KG1 (cell line): Measurements from ENCODE around the gene ARHGEF19.
"Not testable (repeated sequence)": the region's sequence is repeated elsewhere in the genome, so short reads cannot be mapped to it uniquely, and the experiment has no call there.

ENCODE experiments used
- DNase-seq: peaks from one replicate; lab custom pipeline; 2025; lab: John Stamatoyannopoulos, UW

Gene ARHGEF19

GRCh38 chr1:16212251-16212961 lies at the start of gene ARHGEF19:
ARHGEF19 (minus strand) TSS chr1:16212652; CDS start chr1:16209054, 3,598 bp downstream.
- no peak for DNase-seq

DNA sequence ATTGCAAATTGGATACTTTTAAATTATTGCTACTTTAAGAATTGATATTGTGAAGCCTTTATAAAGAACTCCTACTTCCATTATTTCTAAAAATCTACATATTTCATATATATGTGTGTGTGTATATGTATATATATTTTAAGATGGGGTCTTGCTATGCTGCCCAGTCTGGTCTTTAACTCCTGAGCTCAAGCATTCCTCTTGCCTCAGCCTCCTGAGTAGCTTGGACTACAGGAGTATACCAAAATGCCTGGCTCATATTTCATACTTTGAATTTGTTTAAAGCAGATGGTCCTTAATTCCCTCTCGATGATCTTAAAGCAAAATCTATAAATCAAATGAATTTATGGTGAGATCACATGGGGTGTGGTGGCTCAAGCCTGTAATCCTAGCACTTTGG lies 49.6 kb upstream of the ARHGEF19 start:
- DNase-seq, result no peak

GRCh38 chr1:16260814-16261213 lies 48.4 kb upstream of the ARHGEF19 start:
- no peak for DNase-seq

- no peak for DNase-seq
Observed at GRCh38 chr1:16258591-16259135, 46.2 kb upstream of the ARHGEF19 start.

- DNase-seq, result no peak
Observed at GRCh38 chr1:16257968-16258367, 45.5 kb upstream of the ARHGEF19 start.

- DNase-seq, result not testable (repeated sequence)
Observed at GRCh38 chr1:16257556-16257955, 45.1 kb upstream of the ARHGEF19 start.

DNA sequence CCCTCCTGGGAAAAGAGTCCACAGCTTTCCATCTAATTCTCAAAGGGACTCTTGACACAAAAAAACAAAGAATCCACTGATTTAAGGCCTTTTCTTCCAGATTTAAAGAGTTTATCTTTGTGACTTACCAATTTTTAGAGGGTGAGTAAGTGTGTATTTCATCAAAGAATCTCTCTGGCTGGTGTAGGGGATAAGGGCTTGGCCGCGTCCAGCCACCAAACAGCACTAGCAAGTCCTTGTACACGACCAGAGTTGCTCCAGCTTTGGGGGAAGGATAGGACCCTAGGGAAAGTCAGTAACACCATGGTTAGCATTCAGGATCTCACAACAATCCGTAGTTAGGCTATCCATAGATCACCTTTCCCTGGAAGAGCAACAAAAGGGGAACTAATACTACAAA lies 44.0 kb upstream of the ARHGEF19 start:
- DNase-seq, result no peak

DNA sequence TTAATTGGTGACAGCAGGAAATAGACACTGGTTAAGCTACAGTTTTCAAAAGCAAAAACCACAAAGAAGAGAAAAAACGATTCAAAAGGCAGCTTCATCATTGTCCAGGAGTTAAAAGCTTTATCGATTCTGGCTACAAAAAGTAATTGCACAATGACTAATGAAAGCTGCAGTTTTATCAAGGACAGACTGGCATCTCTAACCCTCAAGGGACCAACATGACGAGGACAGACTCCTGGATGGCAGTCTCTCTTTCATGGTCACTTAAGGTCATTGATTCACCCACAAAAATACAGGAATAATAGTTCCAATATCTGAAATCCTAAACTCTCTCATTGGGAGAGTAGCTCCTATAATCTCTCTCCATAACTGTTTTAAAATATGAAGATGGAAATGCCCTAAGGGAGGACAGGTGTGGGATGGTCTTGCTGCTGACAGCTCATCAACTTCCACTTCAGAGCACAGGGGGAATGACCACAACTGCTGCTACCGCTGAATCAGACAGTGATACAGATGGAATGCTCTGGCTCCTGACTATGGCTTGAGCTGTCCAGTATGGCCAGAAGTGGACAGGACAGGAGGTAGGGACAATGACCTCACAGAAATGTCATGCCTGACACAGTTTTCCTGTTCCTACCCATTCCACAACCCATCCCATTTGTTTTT lies 41.9 kb upstream of the ARHGEF19 start:
- DNase-seq, result no peak

DNA sequence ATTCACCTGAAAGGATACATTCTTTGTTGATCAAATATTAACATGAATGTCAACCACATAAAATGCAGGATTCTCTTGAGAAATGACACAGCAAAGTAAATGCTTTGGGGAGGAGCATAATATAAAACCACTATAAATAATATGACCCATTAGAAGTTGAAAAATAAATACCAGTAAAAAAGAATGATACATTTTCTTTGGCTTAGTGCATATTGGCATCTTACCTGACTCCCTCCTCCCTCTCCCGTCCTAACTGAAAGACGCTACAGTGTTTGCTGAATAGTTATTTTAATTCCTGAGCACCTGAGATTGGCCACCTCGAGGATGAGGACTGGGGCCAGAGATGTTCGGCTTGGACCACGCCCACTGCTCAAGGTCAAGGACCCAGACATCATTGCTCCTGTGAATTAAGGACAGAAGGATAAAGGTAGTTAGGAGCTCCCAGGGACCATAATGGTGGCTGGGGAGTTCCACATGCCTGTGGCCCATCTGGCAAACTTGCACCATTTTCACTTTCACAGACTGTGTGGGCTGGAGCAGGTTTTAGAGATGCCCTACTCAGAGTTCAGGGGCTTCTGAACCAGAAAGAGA lies 41.0 kb upstream of the ARHGEF19 start:
- DNase-seq, result no peak

- no peak for DNase-seq
Observed at GRCh38 chr1:16252912-16253311, 40.5 kb upstream of the ARHGEF19 start.

DNA sequence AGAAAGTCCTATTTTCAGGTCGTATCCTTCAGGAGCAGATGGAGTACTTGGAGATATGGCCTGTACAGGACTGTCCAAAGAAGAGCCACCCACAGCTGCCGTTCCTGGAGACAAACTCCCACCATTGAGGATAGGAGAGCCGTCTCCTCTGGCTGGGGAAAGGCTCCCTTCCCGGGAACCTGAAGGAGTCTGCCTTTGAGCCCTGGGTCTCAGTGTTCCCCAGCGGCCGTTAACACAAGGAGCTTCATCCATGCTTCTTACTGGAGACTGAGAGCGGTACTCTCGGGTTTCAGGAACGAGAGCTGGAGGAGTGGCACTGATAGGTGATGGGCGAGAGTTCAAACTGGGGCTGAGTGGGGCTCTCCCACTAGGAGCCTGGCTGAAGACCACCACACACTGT lies 38.9 kb upstream of the ARHGEF19 start:
- no peak for DNase-seq

- DNase-seq, result no peak
Observed at GRCh38 chr1:16250524-16251251, 38.2 kb upstream of the ARHGEF19 start.

DNA sequence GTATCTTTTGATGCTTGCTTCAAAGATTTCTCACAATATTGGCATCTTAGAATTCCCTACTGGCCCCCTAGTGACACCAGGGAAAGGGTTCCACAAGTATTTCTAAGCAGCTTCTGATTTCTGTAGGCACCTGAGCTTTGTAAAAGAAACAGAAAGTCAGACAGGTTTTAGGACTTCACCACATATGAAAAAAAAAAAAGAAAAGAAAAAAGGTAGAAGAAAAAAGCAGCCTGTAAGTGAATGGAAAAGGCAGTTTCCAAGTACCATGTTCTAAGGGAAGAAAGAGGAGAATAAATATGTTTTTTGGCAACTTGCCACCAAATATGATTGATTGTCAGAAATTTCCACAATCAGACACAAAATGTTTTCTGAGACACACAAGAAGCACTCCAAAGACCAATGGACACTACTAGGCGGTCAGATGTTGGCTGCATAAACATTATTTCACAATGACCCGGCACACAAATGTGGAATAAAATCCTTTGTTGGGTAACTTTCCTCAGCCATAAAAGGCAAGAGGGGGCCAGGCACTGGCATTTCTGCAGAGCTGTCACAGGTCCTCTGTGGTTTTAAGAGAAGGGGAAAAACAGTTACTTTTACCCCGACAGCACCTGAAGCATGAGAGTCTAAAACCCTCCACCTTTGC lies 37.3 kb upstream of the ARHGEF19 start:
- no peak for DNase-seq

DNA sequence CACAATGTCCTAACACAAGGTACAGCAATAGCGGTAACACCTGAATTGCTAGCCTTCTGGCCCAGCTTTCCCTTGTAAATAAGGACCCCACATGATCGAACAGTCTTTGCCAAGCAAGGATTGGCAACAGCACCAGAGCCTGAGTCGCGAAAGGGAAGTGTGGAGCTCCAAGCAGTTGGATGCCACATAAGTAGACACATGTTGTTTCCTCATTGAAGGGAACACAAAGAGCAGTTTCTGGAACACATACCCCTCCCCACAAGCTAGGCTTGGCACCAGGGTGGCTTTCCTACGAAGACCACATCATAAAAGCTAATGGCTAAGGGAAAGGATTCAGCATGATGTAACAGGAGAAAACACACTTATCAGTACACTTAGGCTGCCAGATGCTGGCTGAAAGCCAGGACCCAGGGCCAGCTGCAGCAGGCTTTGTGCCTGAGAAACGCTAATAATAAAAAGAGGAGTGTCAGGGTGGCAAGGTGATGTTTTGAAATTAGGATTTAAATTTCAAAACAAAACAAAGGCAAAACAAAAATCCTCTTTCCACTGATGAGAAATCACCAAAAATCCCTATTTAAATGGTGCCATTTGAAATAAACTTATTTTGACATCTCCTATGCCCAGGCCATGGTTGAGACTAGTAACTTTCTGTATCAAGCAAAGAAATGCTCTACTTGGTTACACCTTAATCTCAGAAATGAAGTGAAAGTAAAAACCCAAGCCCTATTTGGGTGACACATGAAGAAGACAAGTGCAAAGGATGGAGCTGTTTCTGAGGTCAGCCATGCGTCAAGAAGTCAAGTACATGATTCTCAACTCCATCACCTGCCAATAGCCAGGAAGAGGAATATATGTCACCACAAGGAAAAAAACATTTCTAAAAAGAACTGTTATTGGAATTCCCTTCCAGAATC lies 36.4 kb upstream of the ARHGEF19 start:
- no peak for DNase-seq

GRCh38 chr1:16248007-16248436 lies 35.6 kb upstream of the ARHGEF19 start:
- DNase-seq, result no peak

GRCh38 chr1:16247441-16247840 lies 35.0 kb upstream of the ARHGEF19 start:
- DNase-seq, result no peak

GRCh38 chr1:16246961-16247360 lies 34.5 kb upstream of the ARHGEF19 start:
- DNase-seq, result no peak

DNA sequence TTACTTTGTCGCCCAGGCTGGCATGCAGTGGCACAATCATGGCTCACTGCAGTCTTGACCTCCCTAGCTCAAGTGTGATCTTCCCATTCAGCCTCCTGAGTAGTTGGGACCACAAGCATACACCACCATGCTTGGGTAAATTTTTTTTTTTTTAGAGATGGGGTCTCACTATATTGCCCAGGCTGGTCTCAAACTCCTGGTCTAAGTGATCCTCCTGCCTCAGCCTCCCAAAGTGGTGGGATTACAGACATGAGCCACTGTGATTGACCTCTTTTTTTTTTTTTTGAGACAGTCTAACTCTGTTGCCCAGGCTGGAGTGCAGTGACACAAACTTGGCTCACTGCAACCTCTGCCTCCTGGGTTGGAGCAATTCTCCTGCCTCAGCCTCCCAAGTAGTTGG lies 33.8 kb upstream of the ARHGEF19 start:
- not testable (repeated sequence) for DNase-seq

- no peak for DNase-seq
Observed at GRCh38 chr1:16245476-16246196, 33.2 kb upstream of the ARHGEF19 start.
